Aortic smooth muscle cell (primary cell): Measurements from ENCODE around the gene CA7. TPM values are rescaled to one million over a fixed set of nuclear protein-coding genes. Genes with fewer than 3 reads are reported as not detected.

Source experiments
- total RNA-seq: library from RNA; depleted of rRNA; stranded (reverse); fragments of >200 nt; gene quantifications from 2 replicates; pipeline ENCODE4 v1.2.3, GENCODE V29; 2014

Gene CA7
- not detected in 2 replicates for total RNA-seq

GRCh38 chr16:66844342-66845079 is at the start of gene CA7:
Gene CA7, plus strand, starts transcription at chr16:66844414. Its CDS starts 74 bp downstream, at chr16:66844488.

GRCh38 chr16:66801320-66802105 is 42.7 kb upstream of the CA7 start, which contains the start of gene TERB1:
Gene TERB1, minus strand, starts transcription at chr16:66801584. Its CDS starts 4,786 bp downstream, at chr16:66796798.

DNA sequence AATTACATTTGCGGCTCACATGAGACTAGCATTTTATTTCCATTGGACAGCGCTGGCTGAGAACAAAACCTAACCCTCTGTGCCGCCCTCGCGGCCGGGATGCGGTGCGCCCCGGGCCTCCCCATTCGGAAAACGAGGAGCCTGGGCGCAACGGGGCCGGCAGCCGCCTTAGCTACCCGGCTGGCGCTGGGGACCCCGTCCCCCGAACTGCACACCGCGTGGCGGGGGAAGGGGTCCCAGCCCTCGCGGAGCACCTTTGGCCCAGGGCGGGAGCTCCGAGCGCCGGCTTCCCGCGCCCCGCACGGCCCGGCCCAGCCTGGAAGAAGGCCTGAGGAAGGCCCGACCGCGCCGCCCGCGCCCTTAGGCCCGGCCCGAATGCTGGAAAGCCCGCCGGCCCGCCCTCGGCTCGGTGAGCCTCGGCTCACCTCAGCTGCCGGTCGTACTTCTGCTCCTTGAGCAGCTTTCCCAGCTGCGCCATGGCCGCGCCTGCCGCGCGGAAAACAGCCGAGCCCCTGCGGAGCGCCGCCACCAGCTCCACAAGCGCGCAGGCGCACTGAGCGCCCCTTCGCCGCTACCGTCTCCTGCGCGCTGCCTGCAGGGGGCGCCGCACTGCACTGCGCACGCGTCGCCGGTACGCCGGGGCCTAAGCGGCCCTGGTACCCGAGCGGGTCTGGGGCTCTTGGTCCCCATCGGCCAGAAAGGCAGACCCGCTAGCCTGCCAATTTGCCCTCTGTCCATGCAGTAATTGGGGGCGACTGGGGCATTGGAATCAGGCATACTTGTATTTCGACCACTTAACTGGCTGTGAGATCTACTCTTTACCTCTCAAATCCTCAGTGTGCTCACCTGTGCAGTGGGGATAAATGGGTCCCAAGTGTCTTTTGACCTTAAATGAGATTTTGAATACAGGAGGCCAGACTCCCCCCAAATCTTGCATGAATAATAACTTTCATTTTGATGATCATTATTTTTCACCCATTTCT is 13.5 kb upstream of the CA7 start, which contains the start of gene NAE1:
TSS of gene NAE1 (minus strand) at position 555 of the 983 bp plus-strand sequence. CDS start at position 478, 77 bp downstream.

DNA sequence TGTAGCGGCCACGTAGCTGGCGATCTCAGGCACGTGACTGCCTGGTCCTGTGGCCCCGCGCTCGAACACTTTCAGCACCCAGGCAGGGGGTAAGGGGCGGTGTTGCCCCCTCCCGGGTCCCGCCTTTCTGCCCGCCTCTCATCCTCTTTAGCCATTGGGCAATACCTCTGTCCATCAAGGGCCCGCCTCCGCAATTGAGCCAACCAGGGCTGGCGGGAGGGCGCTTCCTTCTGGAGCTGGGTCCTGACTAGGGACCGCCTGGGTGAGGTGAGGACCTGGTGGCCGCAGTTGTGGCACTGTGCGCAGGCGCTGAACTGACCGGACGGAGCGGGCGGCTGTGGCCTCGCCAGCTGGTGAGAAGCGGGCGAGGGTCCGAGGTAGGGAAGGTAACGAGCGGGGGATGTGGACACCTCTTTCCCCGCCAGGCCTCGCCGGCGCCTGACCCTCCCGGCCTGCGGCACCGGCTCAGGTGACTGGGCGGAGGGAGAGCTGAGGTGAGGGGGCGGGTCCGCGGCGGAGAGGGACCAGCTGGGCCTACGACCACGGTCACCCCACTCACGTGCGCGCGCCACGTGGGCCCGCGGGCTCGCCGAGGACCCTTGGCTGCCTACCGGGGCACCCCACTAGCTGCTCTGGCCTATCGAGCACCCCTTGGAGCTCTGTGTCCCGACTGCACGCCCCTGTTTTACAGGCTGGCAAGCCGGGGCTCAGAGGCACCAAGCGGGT is 36.2 kb downstream of the CA7 start, which contains the start of gene PDP2:
TSS of gene PDP2 (plus strand) at position 228 of the 726 bp plus-strand sequence. CDS start 3,770 bp downstream, outside the sequence.

Other genes with a start within 250 kb of the CA7 start
- 6.2 and 8.4 TPM in 2 replicates for gene CMTM3, start 239.7 kb upstream of the CA7 start, total RNA-seq
- gene CMTM4, start 147.7 kb upstream of the CA7 start, total RNA-seq = 9.1 and 10.4 TPM in 2 replicates
- 146 and 174 TPM in 2 replicates for gene DYNC1LI2, start 92.8 kb upstream of the CA7 start, total RNA-seq
- 0.12 and 0.13 TPM in 2 replicates for gene TERB1, start 42.8 kb upstream of the CA7 start, total RNA-seq
- 58.0 and 60.4 TPM in 2 replicates for gene NAE1, start 13.4 kb upstream of the CA7 start, total RNA-seq
- gene PDP2, start 36.1 kb downstream of the CA7 start, total RNA-seq = 8.1 and 8.3 TPM in 2 replicates
- not detected in 2 replicates for gene CDH16, start 74.5 kb downstream of the CA7 start, total RNA-seq
- gene RRAD, start 81.1 kb downstream of the CA7 start, total RNA-seq = 3.2 and 7.7 TPM in 2 replicates
- 126 and 169 TPM in 2 replicates for gene CIAO2B, start 90.0 kb downstream of the CA7 start, total RNA-seq
- 28.1 and 29.1 TPM in 2 replicates for gene CES2, start 91.1 kb downstream of the CA7 start, total RNA-seq
- 0.13 and 0.56 TPM in 2 replicates for gene CES3, start 116.9 kb downstream of the CA7 start, total RNA-seq
- gene CES4A, start 144.2 kb downstream of the CA7 start, total RNA-seq = 1.3 and 1.4 TPM in 2 replicates
- 142 and 160 TPM in 2 replicates for gene CBFB, start 184.7 kb downstream of the CA7 start, total RNA-seq